AG09309 (cell line): Measurements from ENCODE around the gene MGAT5.

Experiments
- DNase-seq: peaks from one replicate; pipeline ENCODE4 v3.0.0-alpha.2; 2010; ENCODE audit warnings: low read depth
- H3K4me3 ChIP-seq: 2 replicates; pipeline ENCODE4 v1.5.1; 2011; ENCODE audit warnings: mild to moderate bottlenecking, low read depth, low read length, moderate library complexity; ENCODE audit not compliant: control insufficient read depth
- CTCF ChIP-seq: IDR thresholded peaks from 2 replicates; pipeline ENCODE4 v1.5.1; 2011; ENCODE audit warnings: mild to moderate bottlenecking, low read depth, low read length, inconsistent platforms; ENCODE audit not compliant: insufficient read depth, control insufficient read depth; ENCODE audit errors: missing control alignments

Gene MGAT5

GRCh38 chr2:134220344-134220974, 33.4 kb upstream of the MGAT5 start:
- no peak for TF ChIP-seq CTCF
- H3K4me3 ChIP-seq, result no peak overlapping the region
- DNase-seq, result no peak

GRCh38 chr2:134224005-134224404, 29.9 kb upstream of the MGAT5 start:
- H3K4me3 ChIP-seq, result no peak overlapping the region
- no peak for TF ChIP-seq CTCF
- peak; percentile 29 for DNase-seq

- no peak for DNase-seq
- TF ChIP-seq CTCF, result no peak
- H3K4me3 ChIP-seq, result no peak overlapping the region
Measured at GRCh38 chr2:134225173-134225572, 28.7 kb upstream of the MGAT5 start.

GRCh38 chr2:134225841-134226240, 28.0 kb upstream of the MGAT5 start:
- no peak for TF ChIP-seq CTCF
- no peak overlapping the region for H3K4me3 ChIP-seq
- no peak for DNase-seq

- no peak overlapping the region for H3K4me3 ChIP-seq
- no peak for TF ChIP-seq CTCF
- no peak for DNase-seq
Measured at GRCh38 chr2:134226601-134227000, 27.3 kb upstream of the MGAT5 start.

- no peak for TF ChIP-seq CTCF
- no peak overlapping the region for H3K4me3 ChIP-seq
- no peak for DNase-seq
Measured at GRCh38 chr2:134227666-134228065, 26.2 kb upstream of the MGAT5 start.

- no peak overlapping the region for H3K4me3 ChIP-seq
- peak; percentile 31 for TF ChIP-seq CTCF
- DNase-seq, result no peak
Measured at GRCh38 chr2:134228493-134228903, 25.4 kb upstream of the MGAT5 start.
